Vagina (tissue), 2 donors: ENCODE results near the gene CD248. TPM values are rescaled to one million over a fixed set of nuclear protein-coding genes. Genes with fewer than 3 reads are reported as not detected.
A peak's percentile ranks its signal among the peaks of the same experiment; 100 is the strongest.

Experiments
- DNase-seq, 2 donors: peaks; one replicate each; pipeline ENCODE4 v3.0.0-alpha.2; 2017; ENCODE audit errors: extremely low spot score in 2 of 2
- H3K27ac ChIP-seq: fragments of 200-600 bp; sonication (generic); one replicate; pipeline ENCODE4 v1.5.1; 2019
- H3K27me3 ChIP-seq: fragments of 200-600 bp; sonication (generic); one replicate; pipeline ENCODE4 v1.5.1; 2019
- H3K36me3 ChIP-seq, 2 donors: fragments of 200-600 bp; sonication (generic); one replicate each; pipeline ENCODE4 v1.5.1; 2017 to 2019
- H3K4me1 ChIP-seq: fragments of 200-600 bp; sonication (generic); one replicate; pipeline ENCODE4 v1.5.1; 2019
- H3K4me3 ChIP-seq, 2 donors: fragments of 200-600 bp; sonication (generic); 1 replicate in 1 of 2; 2 replicates in 1 of 2; pipeline ENCODE4 v1.5.1; 2016 to 2019
- H3K9me3 ChIP-seq: fragments of 200-600 bp; sonication (generic); one replicate; pipeline ENCODE4 v1.5.1; 2019
- CTCF ChIP-seq, 3 experiments: fragments of 450-650 bp in 2 of 3; fragments of 200-600 bp in 1 of 3; sonication (generic) in 1 of 3; IDR thresholded peaks; one replicate each; pipeline ENCODE4 v1.5.1; 2017 to 2019; ENCODE audit warnings: antibody characterized with exemption in 3 of 3, mild to moderate bottlenecking in 2 of 3, moderate library complexity in 2 of 3
- POLR2A ChIP-seq, 2 donors: fragments of 450-650 bp; IDR thresholded peaks; one replicate each; pipeline ENCODE4 v1.6.1; 2017; ENCODE audit warnings: antibody characterized with exemption in 2 of 2, mild to moderate bottlenecking in 2 of 2, moderate library complexity in 2 of 2
- POLR2AphosphoS5 ChIP-seq, 2 donors: sonication (generic); formaldehyde crosslinking; IDR thresholded peaks; one replicate each; pipeline ENCODE4 v1.9.0; 2017; ENCODE audit warnings: antibody characterized with exemption in 2 of 2, mild to moderate bottlenecking in 2 of 2, low read depth in 1 of 2; ENCODE audit not compliant: insufficient read depth in 1 of 2
- intact Hi-C: fragments of 100-400 bp; cut with DNase I; formaldehyde crosslinking; loops from one replicate; pipeline ENCODE4 v1.15.1; 2023
- total RNA-seq: library from RNA; depleted of rRNA; stranded (reverse); fragments of >200 nt; gene quantifications from one replicate; pipeline ENCODE4 v1.2.3, GENCODE V29; 2016

CD248 gene
- total RNA-seq, 1 donor from 2014 or later = 45.2 TPM

GRCh38 chr11:66326261-66327111, 9.6 kb upstream of the CD248 start:
- intact Hi-C loops = loop anchor here (5.0 kb wide), 1 partner anchor 61 kb away; no protein-coding TSS in a partner anchor
- Histone ChIP-seq H3K4me1 (peaks cover 61% of the 10 kb centered on the region), H3K4me3 (peak overlapping the region in 1 of 2 donors; percentile 1), H3K9me3 (no peaks in the 10 kb centered on the region), H3K27me3 (no peaks in the 10 kb centered on the region), H3K36me3 (no peaks in the 10 kb centered on the region), H3K27ac (peak overlapping the region; percentile 93)
- DNase-seq = no peak
- TF ChIP-seq POLR2A (IDR thresholded peaks at IDR 0.05) (no peak), POLR2AphosphoS5 (IDR thresholded peaks at IDR 0.05; ENCODE audit: insufficient read depth in 1 of 2, low read depth in 1 of 2) (peak in 1 of 2 donors; percentile 77), CTCF (IDR thresholded peaks at IDR 0.05) (no peak)

- TF ChIP-seq POLR2AphosphoS5 (IDR thresholded peaks at IDR 0.05; ENCODE audit: insufficient read depth in 1 of 2, low read depth in 1 of 2) (no peak), POLR2A (IDR thresholded peaks at IDR 0.05) (no peak), CTCF (IDR thresholded peaks at IDR 0.05) (no peak)
- Histone ChIP-seq H3K27me3 (no peaks in the 10 kb centered on the region), H3K9me3 (no peaks in the 10 kb centered on the region), H3K36me3 (no peaks in the 10 kb centered on the region), H3K4me3 (no peak overlapping the region), H3K4me1 (peaks cover 61% of the 10 kb centered on the region), H3K27ac (peak overlapping the region; percentile 93)
- no peak for DNase-seq
- intact Hi-C loops = loop anchor here (5.0 kb wide), 1 partner anchor 62 kb away; no protein-coding TSS in a partner anchor
These were observed 8.4 kb upstream of the CD248 start for GRCh38 chr11:66325263-66325671.

- TF ChIP-seq POLR2AphosphoS5 (IDR thresholded peaks at IDR 0.05; ENCODE audit: insufficient read depth in 1 of 2, low read depth in 1 of 2) (peak in 1 of 2 donors; percentile 37), CTCF (IDR thresholded peaks at IDR 0.05) (no peak)
These were observed 7.8 kb upstream of the CD248 start for GRCh38 chr11:66324664-66325063.

GRCh38 chr11:66323684-66324083, 6.8 kb upstream of the CD248 start:
- peaks cover 67% of the 10 kb centered on the region for H3K4me1 ChIP-seq
- H3K4me3 ChIP-seq = no peak overlapping the region
- no peak overlapping the region for H3K27ac ChIP-seq
- TF ChIP-seq POLR2AphosphoS5 (IDR thresholded peaks at IDR 0.05; ENCODE audit: insufficient read depth in 1 of 2, low read depth in 1 of 2) (no peak), CTCF (IDR thresholded peaks at IDR 0.05) (no peak), POLR2A (IDR thresholded peaks at IDR 0.05) (no peak)
- DNase-seq = no peak
- no peaks in the 10 kb centered on the region for H3K36me3 ChIP-seq
- H3K27me3 ChIP-seq = no peaks in the 10 kb centered on the region
- intact Hi-C loops = no loop called here
- H3K9me3 ChIP-seq = no peaks in the 10 kb centered on the region

More at GRCh38 chr11:66324664-66325063, 7.8 kb upstream of the CD248 start:
- Histone ChIP-seq H3K4me3 (no peak overlapping the region), H3K4me1 (peaks cover 61% of the 10 kb centered on the region), H3K9me3 (no peaks in the 10 kb centered on the region), H3K27ac (peak overlapping the region; percentile 93), H3K27me3 (no peaks in the 10 kb centered on the region), H3K36me3 (no peaks in the 10 kb centered on the region)
- intact Hi-C loops = loop anchor here (5.0 kb wide), 1 partner anchor 63 kb away; no protein-coding TSS in a partner anchor
- no peak for DNase-seq
